Neural cell (in vitro differentiated cells): ENCODE results near the gene CBLB.

Experiments used
- CTCF ChIP-seq: fragments of 450-650 bp; IDR thresholded peaks from 2 replicates; pipeline ENCODE4 v1.5.1; 2014; ENCODE audit warnings: antibody characterized with exemption, mild to moderate bottlenecking, moderate library complexity; ENCODE audit not compliant: poor library complexity, severe bottlenecking
- REST ChIP-seq: IDR thresholded peaks from 2 replicates; pipeline ENCODE4 v1.6.1; 2012; ENCODE audit warnings: borderline replicate concordance

- TF ChIP-seq REST (no peak), CTCF (no peak)
Measured at GRCh38 chr3:105816833-105817232, 52.0 kb downstream of the CBLB start.
